ENCODE data around the gene SYNGR4.

- TF ChIP-seq CTCF (IDR thresholded peaks at IDR 0.05) = no peak
- TF ChIP-seq POLR2A (IDR thresholded peaks at IDR 0.05) = no peak
These were observed 53.3 kb downstream of the SYNGR4 start for GRCh38 chr19:48417421-48417820.
